MM.1S (cell line): Measurements from ENCODE around the gene EHBP1.

Source experiments
- DNase-seq: peaks from one replicate; pipeline ENCODE4 v3.0.0-alpha.2; 2015
- H2AFZ ChIP-seq: fragments of 300-600 bp; sonication (generic); 2 replicates; pipeline ENCODE4 v1.6.0; 2016; ENCODE audit warnings: antibody characterized with exemption, low read length
- H3F3A ChIP-seq: fragments of 300-600 bp; sonication (generic); 2 replicates; pipeline ENCODE4 v1.6.1; 2016; ENCODE audit warnings: mild to moderate bottlenecking, antibody characterized with exemption, low read length, moderate library complexity, mixed read lengths; ENCODE audit not compliant: insufficient read depth
- H3K27ac ChIP-seq: fragments of 300-600 bp; sonication (generic); 2 replicates; pipeline ENCODE4 v1.5.1; 2016; ENCODE audit warnings: mild to moderate bottlenecking, low read length
- H3K27me3 ChIP-seq: fragments of 300-600 bp; sonication (generic); replicated peaks from 2 replicates; pipeline ENCODE4 v1.6.0; 2016; ENCODE audit warnings: low read length; ENCODE audit not compliant: insufficient read depth
- H3K36me3 ChIP-seq: fragments of 300-600 bp; sonication (generic); replicated peaks from 2 replicates; pipeline ENCODE4 v1.6.1; 2016; ENCODE audit warnings: mild to moderate bottlenecking, low read length, mixed read lengths; ENCODE audit not compliant: insufficient read depth
- H3K4me1 ChIP-seq: fragments of 300-600 bp; sonication (generic); 2 replicates; pipeline ENCODE4 v1.6.1; 2016; ENCODE audit warnings: low read length, mixed read lengths
- H3K4me2 ChIP-seq: fragments of 300-600 bp; sonication (generic); 2 replicates; pipeline ENCODE4 v1.6.0; 2016; ENCODE audit warnings: low read depth, low read length
- H3K4me3 ChIP-seq: fragments of 300-600 bp; sonication (generic); 2 replicates; pipeline ENCODE4 v1.5.1; 2016; ENCODE audit warnings: low read length, mixed read lengths
- H3K79me2 ChIP-seq: fragments of 300-600 bp; sonication (generic); 2 replicates; pipeline ENCODE4 v1.6.1; 2016; ENCODE audit warnings: mixed run types, low read length, mixed read lengths
- H3K9ac ChIP-seq: fragments of 300-600 bp; sonication (generic); 2 replicates; pipeline ENCODE4 v1.6.1; 2016; ENCODE audit warnings: low read length, mixed read lengths
- H3K9me2 ChIP-seq: fragments of 300-600 bp; sonication (generic); replicated peaks from 2 replicates; pipeline ENCODE4 v1.6.1; 2016; ENCODE audit warnings: mild to moderate bottlenecking, low read length, mixed read lengths; ENCODE audit not compliant: insufficient read depth
- H3K9me3 ChIP-seq: fragments of 300-600 bp; sonication (generic); replicated peaks from 2 replicates; pipeline ENCODE4 v1.6.1; 2016; ENCODE audit warnings: mild to moderate bottlenecking, low read length, mixed read lengths; ENCODE audit not compliant: insufficient read depth
- H4K20me1 ChIP-seq: fragments of 300-600 bp; sonication (generic); 2 replicates; pipeline ENCODE4 v1.6.1; 2016; ENCODE audit warnings: mild to moderate bottlenecking, low read length, moderate library complexity, mixed read lengths; ENCODE audit not compliant: insufficient read depth
- EZH2 ChIP-seq: fragments of 300-600 bp; sonication (generic); optimal IDR thresholded peaks from 2 replicates; pipeline ENCODE3; 2017; ENCODE audit warnings: low read depth, mild to moderate bottlenecking, antibody characterized with exemption, low read length, mixed read lengths
- EZH2phosphoT487 ChIP-seq: fragments of 300-600 bp; sonication (generic); IDR thresholded peaks from 2 replicates; pipeline ENCODE4 v1.6.1; 2018; ENCODE audit warnings: antibody characterized with exemption, low read length
- TF ChIP-seq, protein P1 (sequence below): fragments of 300-600 bp; sonication (generic); IDR thresholded peaks from 2 replicates; pipeline ENCODE4 v1.5.1; 2016; ENCODE audit warnings: antibody characterized with exemption, low read length, mixed read lengths

EHBP1 gene

DNA sequence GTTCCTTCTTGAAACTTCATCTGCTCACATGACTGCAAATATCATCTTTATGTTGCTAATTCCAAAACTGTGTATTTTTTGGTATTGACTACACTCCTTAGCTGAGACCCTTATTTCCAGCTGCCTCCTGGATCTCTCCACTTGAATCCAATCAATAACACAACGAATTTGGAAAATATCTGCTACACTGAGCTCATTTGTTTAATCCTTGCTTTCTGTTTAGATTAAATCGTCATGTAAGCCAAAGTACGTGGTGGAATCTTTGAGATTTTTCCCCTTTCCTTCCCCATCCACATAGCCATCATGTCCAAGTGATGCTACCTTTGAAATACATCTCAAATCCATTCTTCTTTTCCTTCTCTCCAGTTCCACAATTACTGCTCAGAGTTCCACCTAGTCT, 360.8 kb downstream of the EHBP1 start:
- Histone ChIP-seq H2AFZ (no peak overlapping the region), H3K4me3 (no peak overlapping the region), H3K27ac (no peak overlapping the region), H3K4me1 (no peaks in the 10 kb centered on the region), H3K79me2 (no peaks in the 10 kb centered on the region), H3K9me3 (no peaks in the 10 kb centered on the region), H3K4me2 (no peak overlapping the region), H3K9ac (no peak overlapping the region), H3K9me2 (no peaks in the 10 kb centered on the region), H3K27me3 (no peaks in the 10 kb centered on the region), H3K36me3 (no peaks in the 10 kb centered on the region), H4K20me1 (no peaks in the 10 kb centered on the region), H3F3A (no peaks in the 10 kb centered on the region)
- no peak for DNase-seq
- TF ChIP-seq, protein P1, sequence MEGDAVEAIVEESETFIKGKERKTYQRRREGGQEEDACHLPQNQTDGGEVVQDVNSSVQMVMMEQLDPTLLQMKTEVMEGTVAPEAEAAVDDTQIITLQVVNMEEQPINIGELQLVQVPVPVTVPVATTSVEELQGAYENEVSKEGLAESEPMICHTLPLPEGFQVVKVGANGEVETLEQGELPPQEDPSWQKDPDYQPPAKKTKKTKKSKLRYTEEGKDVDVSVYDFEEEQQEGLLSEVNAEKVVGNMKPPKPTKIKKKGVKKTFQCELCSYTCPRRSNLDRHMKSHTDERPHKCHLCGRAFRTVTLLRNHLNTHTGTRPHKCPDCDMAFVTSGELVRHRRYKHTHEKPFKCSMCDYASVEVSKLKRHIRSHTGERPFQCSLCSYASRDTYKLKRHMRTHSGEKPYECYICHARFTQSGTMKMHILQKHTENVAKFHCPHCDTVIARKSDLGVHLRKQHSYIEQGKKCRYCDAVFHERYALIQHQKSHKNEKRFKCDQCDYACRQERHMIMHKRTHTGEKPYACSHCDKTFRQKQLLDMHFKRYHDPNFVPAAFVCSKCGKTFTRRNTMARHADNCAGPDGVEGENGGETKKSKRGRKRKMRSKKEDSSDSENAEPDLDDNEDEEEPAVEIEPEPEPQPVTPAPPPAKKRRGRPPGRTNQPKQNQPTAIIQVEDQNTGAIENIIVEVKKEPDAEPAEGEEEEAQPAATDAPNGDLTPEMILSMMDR: no peak
- no peak for TF ChIP-seq EZH2
- no peak for TF ChIP-seq EZH2phosphoT487

DNA sequence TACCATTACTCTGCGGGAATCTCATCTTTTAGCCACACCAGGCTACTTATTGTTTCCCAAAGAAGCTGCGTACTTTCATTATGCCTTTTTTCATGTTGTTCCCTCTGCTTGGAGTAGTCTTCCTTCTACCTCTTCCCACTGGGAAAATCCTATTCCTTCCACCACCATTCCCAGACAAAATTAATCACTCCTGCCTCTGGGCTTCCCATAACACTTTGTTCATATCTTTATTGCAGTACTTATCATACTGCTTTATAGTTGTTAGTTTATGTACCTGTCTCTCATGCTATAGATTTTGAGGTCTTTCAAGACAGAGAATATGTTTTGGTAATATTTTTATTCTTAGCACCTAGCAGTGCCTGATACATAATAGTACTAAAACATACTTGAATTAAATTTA, 361.3 kb downstream of the EHBP1 start:
- TF ChIP-seq, protein P1: no peak
- TF ChIP-seq EZH2phosphoT487: no peak
- Histone ChIP-seq H3K4me2 (no peak overlapping the region), H3F3A (no peaks in the 10 kb centered on the region), H3K4me1 (no peaks in the 10 kb centered on the region), H3K9me3 (no peaks in the 10 kb centered on the region), H3K4me3 (no peak overlapping the region), H3K27ac (no peak overlapping the region), H4K20me1 (no peaks in the 10 kb centered on the region), H3K9me2 (no peaks in the 10 kb centered on the region), H3K36me3 (no peaks in the 10 kb centered on the region), H3K27me3 (no peaks in the 10 kb centered on the region), H3K9ac (no peak overlapping the region), H2AFZ (no peak overlapping the region), H3K79me2 (no peaks in the 10 kb centered on the region)
- DNase-seq: no peak

DNA sequence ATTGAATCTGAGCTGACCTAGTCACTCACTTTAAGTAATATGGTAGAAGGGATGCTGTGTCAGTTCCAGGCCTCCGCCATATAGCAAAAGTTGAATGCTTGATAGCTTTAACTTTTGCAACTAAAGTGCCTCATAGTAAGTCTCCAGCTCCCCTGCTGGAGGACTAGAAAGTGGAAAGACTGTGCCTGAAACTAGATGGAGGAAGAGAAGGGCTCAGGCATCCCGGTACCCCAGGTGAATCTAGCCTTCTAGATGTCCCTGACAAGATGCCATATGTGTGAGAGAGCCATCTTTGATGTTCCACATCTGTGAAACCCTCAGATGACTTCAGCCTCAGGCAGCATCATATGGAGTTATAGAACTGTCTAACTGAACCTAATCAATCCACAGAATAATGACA, 366.2 kb downstream of the EHBP1 start:
- H3F3A ChIP-seq: no peaks in the 10 kb centered on the region
- no peaks in the 10 kb centered on the region for H3K36me3 ChIP-seq
- no peak overlapping the region for H3K4me2 ChIP-seq
- TF ChIP-seq EZH2: no peak
- TF ChIP-seq, protein P1: no peak
- no peak for TF ChIP-seq EZH2phosphoT487
- H2AFZ ChIP-seq: no peak overlapping the region
- H3K79me2 ChIP-seq: no peaks in the 10 kb centered on the region
- H3K9me3 ChIP-seq: no peaks in the 10 kb centered on the region
- no peaks in the 10 kb centered on the region for H3K9me2 ChIP-seq
- H3K9ac ChIP-seq: no peak overlapping the region
- no peak overlapping the region for H3K27ac ChIP-seq
- H3K4me3 ChIP-seq: no peak overlapping the region
- no peak for DNase-seq
- H4K20me1 ChIP-seq: no peaks in the 10 kb centered on the region
- no peaks in the 10 kb centered on the region for H3K27me3 ChIP-seq
- H3K4me1 ChIP-seq: no peaks in the 10 kb centered on the region
